LoVo (cell line): ENCODE data around the gene KCNQ1.
"Not testable (repeated sequence)": the region's sequence is repeated elsewhere in the genome, so short reads cannot be mapped to it uniquely, and the experiment has no call there.

Experiments used
- DNase-seq: peaks from one replicate; pipeline ENCODE4 v3.0.0-alpha.2; 2016; ENCODE audit warnings: low spot score

KCNQ1 gene

DNA sequence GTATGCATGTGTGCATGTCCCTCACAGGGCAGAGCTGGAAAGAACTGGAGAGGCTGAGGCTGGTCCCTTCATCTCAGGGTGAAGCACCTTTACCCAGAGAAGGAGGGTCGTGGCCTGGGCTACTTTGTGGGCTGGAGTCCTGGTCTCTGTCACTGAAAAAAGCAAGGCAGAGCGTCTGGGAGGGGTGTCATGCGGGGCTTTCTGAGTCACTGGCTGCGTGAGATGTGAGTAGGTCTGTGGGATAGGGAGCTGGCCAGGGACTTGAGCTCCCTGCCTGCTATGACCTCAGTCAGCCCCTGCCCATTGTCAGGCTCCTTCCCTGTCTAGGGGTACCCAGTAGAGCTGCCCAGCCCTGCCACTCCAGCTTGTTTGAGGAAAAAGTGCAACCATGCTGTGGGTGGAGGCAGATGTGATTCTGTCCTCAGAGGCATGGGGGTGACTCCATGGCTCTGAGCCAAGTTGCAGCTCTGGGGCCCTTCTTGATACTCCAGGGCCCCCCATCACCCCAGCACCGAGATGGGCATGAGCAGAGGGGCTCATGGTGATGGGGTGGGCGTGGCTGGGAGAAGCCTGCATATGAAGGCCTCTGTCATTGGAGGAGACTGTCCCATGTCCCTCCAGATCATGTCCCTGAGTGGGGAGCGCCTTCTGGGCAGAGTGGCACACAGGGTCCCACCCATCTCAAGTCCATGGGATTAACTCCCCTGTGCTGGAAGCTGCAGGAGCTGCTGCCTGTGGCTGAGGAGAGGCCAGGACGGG is 27.8 kb downstream of the KCNQ1 start:
- DNase-seq = no peak

- no peak for DNase-seq
Measured at GRCh38 chr11:2473361-2474058, 28.7 kb downstream of the KCNQ1 start.

- no peak for DNase-seq
Measured at GRCh38 chr11:2474059-2474901, 29.5 kb downstream of the KCNQ1 start.

DNA sequence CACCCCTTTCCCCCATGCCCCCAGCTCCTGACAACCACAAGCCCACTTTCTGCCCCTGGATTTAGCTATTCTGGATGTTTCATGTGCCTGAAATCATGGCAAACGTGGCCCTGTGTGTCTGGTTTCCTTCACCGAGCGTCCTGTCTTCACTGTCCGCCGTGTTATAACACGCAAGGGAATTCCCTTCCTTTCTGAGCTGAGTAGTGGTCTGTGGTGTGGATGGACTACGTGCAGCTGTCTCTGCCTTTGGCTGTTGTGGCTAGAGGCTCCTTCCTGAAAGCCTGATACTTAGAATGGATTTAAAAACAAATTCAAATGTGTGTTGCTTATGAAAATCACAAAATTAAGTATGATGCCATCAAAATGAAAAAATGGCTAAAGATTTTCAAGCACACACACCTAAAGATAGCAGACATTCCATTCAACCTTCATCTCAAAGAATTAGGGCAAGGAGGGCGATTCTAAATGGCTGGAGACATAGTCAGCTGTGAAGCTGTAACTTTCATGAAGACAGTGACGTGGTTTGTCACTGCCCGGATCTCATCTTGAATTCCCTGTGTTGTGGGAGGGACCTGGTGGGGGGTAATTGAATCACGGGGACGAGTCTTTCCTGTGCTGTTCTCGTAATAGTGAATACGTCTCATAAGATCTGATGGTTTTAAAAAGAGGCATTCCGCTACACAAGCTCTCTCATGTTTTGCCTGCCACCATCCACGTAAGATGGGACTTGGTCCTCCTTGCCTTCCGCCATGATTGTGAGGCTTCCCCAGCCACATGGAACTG is 30.5 kb downstream of the KCNQ1 start:
- DNase-seq = no peak

- DNase-seq = no peak
Measured at GRCh38 chr11:2477254-2477653, 32.4 kb downstream of the KCNQ1 start.

DNA sequence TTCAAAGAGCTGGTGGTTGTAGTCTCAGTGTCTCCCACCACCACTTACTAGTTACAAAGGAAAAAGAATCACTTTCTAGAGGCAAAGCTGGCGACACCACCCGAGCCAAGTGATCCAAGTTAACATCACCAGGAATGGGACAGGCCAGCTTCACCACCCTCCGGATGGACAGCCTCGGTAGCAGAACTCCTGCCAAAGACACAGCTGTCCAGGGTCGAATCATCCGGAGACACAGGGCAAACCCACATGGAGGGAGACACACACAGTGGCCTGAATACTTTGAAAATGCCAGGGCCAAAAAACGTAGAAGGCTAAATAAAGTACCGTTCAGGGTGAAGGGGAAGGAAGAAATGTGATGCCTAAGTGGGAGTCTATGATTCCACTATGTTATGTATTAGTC is 33.1 kb downstream of the KCNQ1 start:
- DNase-seq = no peak

DNA sequence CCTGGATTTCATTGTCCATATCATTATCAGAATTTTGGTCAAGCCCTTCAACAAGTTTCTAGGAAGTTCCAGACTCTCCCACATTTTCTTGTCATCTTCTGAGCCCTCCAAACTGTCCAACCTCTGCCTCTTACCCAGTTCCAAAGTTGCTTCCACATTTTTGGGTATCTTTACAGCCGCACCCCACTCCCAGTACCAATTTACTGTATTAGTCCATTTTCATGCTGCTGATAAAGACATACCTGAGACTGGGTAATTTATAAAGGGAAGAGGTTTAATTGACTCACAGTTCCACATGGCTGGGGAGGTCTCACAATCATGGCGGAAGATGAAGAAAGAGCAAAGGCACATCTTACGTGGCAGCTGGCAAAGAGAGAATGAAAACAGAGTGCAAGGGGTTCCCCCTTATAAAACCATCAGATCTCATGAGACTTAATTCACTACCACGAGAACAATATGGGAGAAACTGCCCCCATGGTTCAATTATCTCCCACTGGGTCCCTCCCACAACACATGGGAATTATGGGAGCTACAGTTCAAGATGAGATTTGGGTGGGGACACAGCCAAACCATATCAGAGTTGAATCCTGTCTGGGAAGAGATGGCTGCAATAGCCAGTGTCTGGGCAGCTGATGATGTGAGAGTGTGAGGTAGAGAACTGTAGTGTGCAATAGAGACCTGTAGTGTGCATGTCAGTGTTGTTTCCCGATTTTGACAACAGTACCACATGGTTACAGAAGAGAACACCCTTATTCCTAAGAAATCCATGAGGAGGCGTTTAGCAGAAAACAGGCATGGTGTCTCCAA is 35.5 kb downstream of the KCNQ1 start:
- DNase-seq = not testable (repeated sequence)

- DNase-seq = no peak
Measured at GRCh38 chr11:2480874-2481220, 36.0 kb downstream of the KCNQ1 start.

DNA sequence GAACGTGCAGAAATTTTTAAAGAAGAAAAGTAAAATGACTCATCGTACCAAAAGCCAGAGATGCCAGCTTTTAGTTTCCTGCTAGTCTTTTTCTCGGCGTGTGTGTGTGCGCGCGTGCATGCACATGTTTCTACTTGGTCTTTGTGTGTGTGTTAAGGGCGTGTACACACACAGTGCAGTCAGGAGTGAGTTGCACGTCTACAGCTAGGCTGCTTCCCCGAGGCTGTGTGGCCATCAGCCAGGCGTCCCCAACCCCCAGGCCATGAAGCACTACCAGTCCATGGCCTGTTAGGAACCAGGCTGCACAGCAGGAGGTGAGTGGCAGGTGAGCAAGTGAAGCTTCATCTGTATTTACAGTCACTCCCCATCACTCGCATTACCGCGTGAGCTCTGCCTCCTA is 36.4 kb downstream of the KCNQ1 start:
- no peak for DNase-seq

DNA sequence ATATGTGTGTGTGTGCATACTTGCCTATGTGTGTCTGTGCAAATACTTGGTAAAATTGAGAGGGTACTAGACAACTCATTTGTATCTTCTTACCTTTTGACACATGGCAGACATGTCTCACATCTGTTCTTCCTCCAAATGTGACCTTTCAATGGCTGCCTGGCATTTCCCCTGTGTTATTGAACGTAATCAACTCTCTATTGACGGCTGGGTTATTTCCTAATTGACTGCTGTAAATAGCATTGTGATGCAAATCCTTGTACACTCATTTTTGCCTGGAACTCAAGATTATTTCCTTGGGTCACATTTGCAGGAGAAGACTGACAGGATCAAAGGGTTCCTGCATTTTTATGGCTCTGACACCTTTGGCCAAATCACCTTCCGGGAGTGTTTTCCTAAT is 37.4 kb downstream of the KCNQ1 start:
- no peak for DNase-seq

DNA sequence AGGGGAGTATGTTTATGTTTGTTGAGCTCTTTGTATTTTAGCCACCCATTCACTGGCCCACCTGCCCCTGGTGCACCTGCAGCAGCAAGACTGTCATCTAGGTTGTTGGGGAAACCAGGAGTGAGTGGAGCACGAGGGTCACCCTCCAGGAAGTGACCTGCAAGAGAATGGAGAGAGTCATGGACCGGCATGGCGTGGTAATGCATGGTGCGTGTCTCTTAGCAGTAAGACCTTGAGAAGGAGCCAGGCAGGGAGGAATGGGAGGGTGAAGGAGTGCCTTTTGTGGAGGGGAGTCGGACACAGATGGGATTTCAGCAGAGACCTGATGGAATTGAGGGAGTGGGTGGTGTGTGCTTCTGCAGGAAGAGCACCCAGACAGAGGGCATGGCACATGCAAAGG is 37.9 kb downstream of the KCNQ1 start:
- DNase-seq = no peak

- DNase-seq = no peak
Measured at GRCh38 chr11:2483426-2483825, 38.6 kb downstream of the KCNQ1 start.

GRCh38 chr11:2484576-2485125 is 39.8 kb downstream of the KCNQ1 start:
- DNase-seq = no peak

GRCh38 chr11:2488004-2488403 is 43.2 kb downstream of the KCNQ1 start:
- DNase-seq = no peak

- no peak for DNase-seq
Measured at GRCh38 chr11:2489083-2489482, 44.3 kb downstream of the KCNQ1 start.

DNA sequence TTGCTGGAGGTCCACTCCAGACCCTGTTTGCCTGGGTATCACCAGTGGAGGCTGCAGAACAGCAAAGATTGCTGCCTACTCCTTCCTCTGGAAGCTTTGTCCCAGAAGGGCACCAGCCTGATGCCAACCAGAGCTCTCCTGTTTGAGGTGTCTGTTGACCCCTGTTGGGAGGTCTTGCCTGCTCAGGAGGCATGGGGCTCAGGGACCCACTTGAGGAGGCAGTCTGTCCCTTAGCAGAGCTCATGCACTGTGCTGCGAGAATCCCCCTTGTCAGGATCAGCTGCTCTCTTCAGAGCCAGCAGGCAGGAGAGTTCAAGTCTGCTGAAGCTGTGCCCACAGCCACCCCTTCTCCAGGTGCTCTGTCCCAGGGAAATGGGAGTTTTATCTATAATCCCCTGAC is 53.1 kb downstream of the KCNQ1 start:
- not testable (repeated sequence) for DNase-seq

- no peak for DNase-seq
Measured at GRCh38 chr11:2498750-2499149, 53.9 kb downstream of the KCNQ1 start.

GRCh38 chr11:2507212-2507901 is 62.5 kb downstream of the KCNQ1 start:
- DNase-seq = no peak

DNA sequence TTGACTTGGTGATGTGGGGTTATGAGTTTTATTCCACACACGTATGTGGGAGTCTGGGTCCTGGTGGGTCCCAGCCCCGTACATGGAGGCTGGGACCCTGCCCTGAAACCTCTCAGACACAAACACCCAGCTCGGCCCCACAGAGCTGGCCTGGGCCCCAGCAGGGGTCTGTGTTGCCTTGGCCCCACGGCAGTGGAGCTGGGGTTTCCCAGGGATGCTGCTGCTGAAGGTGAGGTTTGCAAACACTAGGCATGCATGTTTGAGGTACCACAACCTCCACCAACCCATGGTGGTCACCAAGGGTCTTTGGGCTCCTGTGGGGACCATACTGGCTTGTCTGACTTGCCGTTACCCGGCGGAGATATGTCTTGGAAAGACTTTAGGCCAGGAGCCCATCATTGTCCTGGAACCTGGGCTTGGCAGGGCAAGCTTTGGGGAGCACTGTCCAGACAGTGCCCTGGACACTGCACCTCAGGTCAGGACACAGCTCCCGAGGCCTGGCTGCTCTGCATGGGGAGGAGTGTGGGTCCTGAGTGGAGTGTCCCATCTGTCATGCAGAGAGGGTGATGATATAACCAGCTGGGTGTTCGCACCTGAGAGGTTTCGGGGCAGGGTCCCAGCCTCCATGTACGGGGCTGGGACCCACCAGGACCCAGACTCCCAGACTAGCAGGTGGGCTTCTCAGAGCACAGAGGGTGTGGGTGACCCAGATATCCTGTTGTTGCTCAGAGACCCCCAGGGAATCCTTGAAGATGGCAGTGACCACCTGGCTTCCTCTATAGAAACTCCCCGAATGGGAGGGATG is 63.3 kb downstream of the KCNQ1 start:
- no peak for DNase-seq

DNA sequence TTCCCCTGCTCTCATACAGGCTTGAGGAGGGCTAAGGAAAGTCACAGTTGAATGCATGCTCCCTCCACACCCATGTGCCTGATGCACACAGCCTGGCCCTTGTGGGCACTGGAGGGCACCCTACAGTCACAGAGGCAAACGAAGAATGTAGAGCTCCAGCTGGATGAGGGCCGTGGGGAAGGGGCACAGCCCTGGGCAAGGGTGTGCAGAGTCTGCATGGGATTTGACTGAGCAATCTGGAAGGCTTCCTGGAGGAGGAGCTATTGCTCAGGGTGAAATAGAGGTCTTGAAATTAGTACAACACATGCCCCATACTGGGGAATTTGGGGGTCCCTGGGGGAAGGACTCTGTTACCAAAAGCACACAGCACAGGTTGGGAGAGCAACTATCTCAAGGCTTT is 64.0 kb downstream of the KCNQ1 start:
- DNase-seq = no peak
